CD4-positive, alpha-beta T cell (primary cell): ENCODE measurements around the gene ASB16. TPM values are rescaled to one million over a fixed set of nuclear protein-coding genes. Genes with fewer than 3 reads are reported as not detected.

Experiments used
- ATAC-seq: fragments of 200-7000 bp; cut with Tn5 transposase; one replicate; pipeline ENCODE4 v1.10.0; 2022; ENCODE audit warnings: mild to moderate bottlenecking; ENCODE audit not compliant: poor library complexity
- CTCF ChIA-PET: fragments of 350-600 bp; sonication (Branson Sonifier 250); formaldehyde crosslinking; loops from one replicate; lab custom pipeline; 2021; ENCODE audit warnings: antibody characterized with exemption, inconsistent platforms; lab: Charles Lee
- POLR2A ChIA-PET: fragments of 350-600 bp; sonication (Branson Sonifier 250); formaldehyde crosslinking; loops from one replicate; lab custom pipeline; 2021; ENCODE audit warnings: antibody characterized with exemption, inconsistent platforms; lab: Charles Lee
- DNase-seq, 14 experiments: peaks; one replicate each; pipeline ENCODE4 v3.0.0-alpha.2; 2013 to 2020; ENCODE audit warnings: mixed read lengths in 2 of 14
- H3K27ac ChIP-seq, 2 donors: one replicate each; pipeline versions ENCODE4 v1.5.1 to v1.7.0; 2013; ENCODE audit warnings: low read length in 2 of 2, low read depth in 1 of 2, mild to moderate bottlenecking in 1 of 2
- H3K27me3 ChIP-seq, 2 experiments: 1 replicate in 1 of 2; 2 replicates in 1 of 2; pipeline versions ENCODE4 v1.6.1 to v1.7.0; 2013; ENCODE audit warnings: low read length in 2 of 2, control low read depth in 1 of 2, mild to moderate bottlenecking in 1 of 2, moderate library complexity in 1 of 2; ENCODE audit not compliant: insufficient read depth in 2 of 2, control insufficient read depth in 1 of 2
- H3K36me3 ChIP-seq: one replicate; pipeline ENCODE4 v1.6.1; 2013; ENCODE audit warnings: low read length, control low read depth; ENCODE audit not compliant: insufficient read depth
- H3K4me1 ChIP-seq: one replicate; pipeline ENCODE4 v1.6.1; 2013; ENCODE audit warnings: low read length, control low read depth; ENCODE audit not compliant: insufficient read depth
- H3K4me3 ChIP-seq: one replicate; pipeline ENCODE4 v1.5.1; 2013; ENCODE audit warnings: mild to moderate bottlenecking, low read length, moderate library complexity
- H3K9me3 ChIP-seq, 2 experiments: 1 replicate in 1 of 2; 2 replicates in 1 of 2; pipeline versions ENCODE4 v1.6.1 to v1.7.0; 2013; ENCODE audit warnings: low read length in 2 of 2, mild to moderate bottlenecking in 2 of 2, control low read depth in 1 of 2, moderate library complexity in 1 of 2; ENCODE audit not compliant: control insufficient read depth in 1 of 2, insufficient read depth in 1 of 2
- H3K27ac Mint-ChIP-seq: one replicate; pipeline ENCODE4 v1.8.0; 2020; ENCODE audit warnings: mixed read lengths
- H3K27me3 Mint-ChIP-seq: one replicate; pipeline ENCODE4 v1.8.0; 2021; ENCODE audit warnings: mixed read lengths
- H3K36me3 Mint-ChIP-seq: one replicate; pipeline ENCODE4 v1.8.0; 2021; ENCODE audit warnings: low read depth, mixed read lengths
- H3K4me1 Mint-ChIP-seq: one replicate; pipeline ENCODE4 v1.8.0; 2021; ENCODE audit warnings: low read depth, mixed read lengths
- H3K4me3 Mint-ChIP-seq: one replicate; pipeline ENCODE4 v1.8.0; 2020; ENCODE audit warnings: mild to moderate bottlenecking, mixed read lengths
- H3K9me3 Mint-ChIP-seq: one replicate; pipeline ENCODE4 v1.8.0; 2020; ENCODE audit warnings: mixed read lengths
- intact Hi-C, 2 experiments: fragments of 100-400 bp; cut with DNase I in 1 of 2; cut with micrococcal nuclease in 1 of 2; formaldehyde crosslinking; loops; one replicate each; pipeline versions ENCODE4 v1.15.1 to v1.9.0; 2023 to 2025; cut with DNase I, micrococcal nuclease
- total RNA-seq, 174 experiments: library from RNA in 2 of 174; stranded (reverse) in 2 of 174; gene quantifications; one replicate each; pipeline ENCODE4 v1.2.3 and lab custom pipeline; 2021 to 2026
- TF ChIP-seq, protein P1 (sequence below): fragments of 200-600 bp; IDR thresholded peaks from one replicate; pipeline ENCODE4 v1.8.0; 2022; ENCODE audit warnings: antibody characterized with exemption, mild to moderate bottlenecking

The ASB16 gene
- total RNA-seq, 2 experiments from 2014 or later = 0.11 TPM; not detected in 1

DNA sequence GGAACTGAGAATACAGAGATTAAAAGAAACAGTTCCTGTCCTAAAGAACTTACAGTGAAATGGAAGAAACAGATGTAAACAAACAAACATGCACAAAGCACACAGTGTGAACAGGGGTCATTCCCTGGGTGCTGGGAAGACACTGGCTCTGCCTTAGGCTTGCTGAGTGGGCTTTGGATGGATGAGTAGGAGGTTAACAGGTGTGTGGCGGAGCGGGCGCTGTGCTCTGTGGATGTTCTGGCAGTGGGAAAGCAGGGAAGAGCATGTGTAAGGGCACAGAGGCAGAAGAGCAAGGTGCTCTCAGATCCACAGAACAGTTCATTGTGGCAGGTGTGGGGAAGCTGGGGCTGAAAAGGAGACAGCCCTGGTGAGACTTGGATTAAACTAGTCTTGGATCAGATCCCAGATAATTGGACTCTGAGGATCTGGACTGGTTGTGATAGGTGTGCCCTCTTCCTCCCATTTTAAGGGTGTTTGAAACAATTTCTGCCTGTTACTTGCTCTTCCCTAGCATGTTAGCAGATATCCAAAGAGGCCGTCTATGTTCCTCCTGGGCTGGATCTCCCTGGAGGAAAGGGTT, 20.7 kb upstream of the ASB16 start:
- Histone ChIP-seq H3K27ac (no peak overlapping the region), H3K9me3 (no peaks in the 10 kb centered on the region), H3K27me3 (no peaks in the 10 kb centered on the region), H3K36me3 (no peaks in the 10 kb centered on the region), H3K4me3 (no peak overlapping the region), H3K4me1 (no peaks in the 10 kb centered on the region)
- Mint-ChIP-seq H3K27ac (no peak overlapping the region), H3K4me1 (no peaks in the 10 kb centered on the region), H3K9me3 (no peaks in the 10 kb centered on the region), H3K27me3 (no peaks in the 10 kb centered on the region), H3K36me3 (no peaks in the 10 kb centered on the region), H3K4me3 (no peak overlapping the region)
- intact Hi-C loops = no loop called here
- ChIA-PET POLR2A (no interaction called here), CTCF (interaction anchor here (1.2 kb wide), 1 partner anchor 35 kb away, joined by 3 read pairs; no protein-coding TSS in a partner anchor)
- DNase-seq (no peak), ATAC-seq (no peak)
- TF ChIP-seq, protein P1, sequence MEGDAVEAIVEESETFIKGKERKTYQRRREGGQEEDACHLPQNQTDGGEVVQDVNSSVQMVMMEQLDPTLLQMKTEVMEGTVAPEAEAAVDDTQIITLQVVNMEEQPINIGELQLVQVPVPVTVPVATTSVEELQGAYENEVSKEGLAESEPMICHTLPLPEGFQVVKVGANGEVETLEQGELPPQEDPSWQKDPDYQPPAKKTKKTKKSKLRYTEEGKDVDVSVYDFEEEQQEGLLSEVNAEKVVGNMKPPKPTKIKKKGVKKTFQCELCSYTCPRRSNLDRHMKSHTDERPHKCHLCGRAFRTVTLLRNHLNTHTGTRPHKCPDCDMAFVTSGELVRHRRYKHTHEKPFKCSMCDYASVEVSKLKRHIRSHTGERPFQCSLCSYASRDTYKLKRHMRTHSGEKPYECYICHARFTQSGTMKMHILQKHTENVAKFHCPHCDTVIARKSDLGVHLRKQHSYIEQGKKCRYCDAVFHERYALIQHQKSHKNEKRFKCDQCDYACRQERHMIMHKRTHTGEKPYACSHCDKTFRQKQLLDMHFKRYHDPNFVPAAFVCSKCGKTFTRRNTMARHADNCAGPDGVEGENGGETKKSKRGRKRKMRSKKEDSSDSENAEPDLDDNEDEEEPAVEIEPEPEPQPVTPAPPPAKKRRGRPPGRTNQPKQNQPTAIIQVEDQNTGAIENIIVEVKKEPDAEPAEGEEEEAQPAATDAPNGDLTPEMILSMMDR = no peak

DNA sequence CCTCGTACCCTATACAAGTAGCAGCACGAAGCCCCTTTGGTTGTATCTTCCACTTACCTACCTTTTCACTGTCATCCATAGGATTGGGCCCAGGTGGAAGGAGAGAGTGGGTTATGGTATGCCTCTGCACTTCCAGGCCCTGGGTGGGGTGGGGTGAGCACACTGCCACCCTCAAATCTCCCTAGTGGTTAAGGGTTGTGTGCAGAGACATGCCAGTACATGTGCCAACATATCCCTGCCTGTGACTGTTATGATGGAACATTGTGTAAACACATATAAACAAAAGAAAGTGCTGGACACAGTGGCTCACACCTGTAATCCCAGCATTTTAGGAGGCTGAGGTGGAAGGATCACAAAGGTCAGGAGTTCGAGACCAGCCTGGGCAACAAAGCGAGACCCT, 17.6 kb upstream of the ASB16 start:
- DNase-seq (no peak), ATAC-seq (no peak)
- ChIA-PET POLR2A (no interaction called here), CTCF (no interaction called here)
- TF ChIP-seq, protein P1 = no peak
- no peaks in the 10 kb centered on the region for H3K36me3 Mint-ChIP-seq
- no peaks in the 10 kb centered on the region for H3K4me1 ChIP-seq
- intact Hi-C loops = no loop called here
- no peaks in the 10 kb centered on the region for H3K9me3 ChIP-seq
- no peak overlapping the region for H3K27ac Mint-ChIP-seq
- no peaks in the 10 kb centered on the region for H3K27me3 ChIP-seq
- H3K9me3 Mint-ChIP-seq = no peaks in the 10 kb centered on the region
- no peaks in the 10 kb centered on the region for H3K36me3 ChIP-seq
- H3K27ac ChIP-seq = no peak overlapping the region
- H3K4me3 Mint-ChIP-seq = no peak overlapping the region
- no peaks in the 10 kb centered on the region for H3K4me1 Mint-ChIP-seq
- no peak overlapping the region for H3K4me3 ChIP-seq
- no peaks in the 10 kb centered on the region for H3K27me3 Mint-ChIP-seq

DNA sequence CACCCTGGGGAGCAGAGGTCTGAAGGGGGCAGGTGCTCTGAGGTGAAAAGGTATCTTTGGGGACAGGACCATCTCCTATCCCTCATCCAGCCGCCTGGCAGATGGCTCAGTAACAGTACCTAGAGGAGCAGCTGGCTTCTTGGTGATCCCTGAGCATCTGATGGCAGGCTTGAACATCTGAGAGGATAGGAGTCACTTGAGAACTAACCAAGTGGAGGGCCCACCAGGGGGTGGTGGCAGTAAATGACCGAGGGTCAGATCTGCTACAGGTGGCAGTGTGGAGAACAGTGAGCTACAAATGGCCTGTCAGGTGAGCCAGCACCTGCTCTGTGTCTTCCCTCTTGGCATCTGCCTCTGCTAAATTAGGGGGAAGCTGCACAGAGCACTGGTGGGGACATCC, 15.0 kb upstream of the ASB16 start:
- Mint-ChIP-seq H3K4me3 (no peak overlapping the region), H3K27ac (no peak overlapping the region), H3K27me3 (no peaks in the 10 kb centered on the region), H3K4me1 (peaks cover 5% of the 10 kb centered on the region), H3K9me3 (no peaks in the 10 kb centered on the region), H3K36me3 (no peaks in the 10 kb centered on the region)
- POLR2A ChIA-PET = no interaction called here
- intact Hi-C loops = no loop called here
- TF ChIP-seq, protein P1 = no peak
- Histone ChIP-seq H3K27ac (no peak overlapping the region), H3K9me3 (no peaks in the 10 kb centered on the region), H3K4me1 (peaks cover 7% of the 10 kb centered on the region), H3K36me3 (no peaks in the 10 kb centered on the region), H3K4me3 (no peak overlapping the region), H3K27me3 (no peaks in the 10 kb centered on the region)
- CTCF ChIA-PET = no interaction called here
- ATAC-seq (no peak), DNase-seq (no peak)
